EL (cell line): Measurements from ENCODE around the gene OR6B3.

ENCODE experiments used
- DNase-seq: peaks from one replicate; pipeline ENCODE4 v3.0.0-alpha.2; 2016

The OR6B3 gene

GRCh38 chr2:240043279-240043989, 9.9 kb downstream of the OR6B3 start:
- no peak for DNase-seq

- DNase-seq: no peak
Observed at GRCh38 chr2:240042740-240043139, 10.6 kb downstream of the OR6B3 start.

GRCh38 chr2:240041363-240041762, 12.0 kb downstream of the OR6B3 start:
- DNase-seq: no peak

GRCh38 chr2:240037358-240037757, 16.0 kb downstream of the OR6B3 start:
- DNase-seq: no peak

- no peak for DNase-seq
Observed at GRCh38 chr2:240033330-240033678, 20.0 kb downstream of the OR6B3 start.

- DNase-seq: no peak
Observed at GRCh38 chr2:240032406-240033329, 20.7 kb downstream of the OR6B3 start.

GRCh38 chr2:240030379-240031094, 22.8 kb downstream of the OR6B3 start, which contains the start of gene OR6B2:
Gene OR6B2, minus strand, starts transcription at chr2:240030429. Its CDS starts 0 bp downstream, at chr2:240030429.
- DNase-seq: no peak

- peak; percentile 8 for DNase-seq
Observed at GRCh38 chr2:240024766-240025165, 28.6 kb downstream of the OR6B3 start.

- no peak for DNase-seq
Observed at GRCh38 chr2:240023792-240024191, 29.5 kb downstream of the OR6B3 start.

GRCh38 chr2:240021488-240022104, 31.7 kb downstream of the OR6B3 start:
- peak; percentile 50 for DNase-seq

GRCh38 chr2:240018071-240018750, 35.1 kb downstream of the OR6B3 start:
- DNase-seq: no peak

GRCh38 chr2:240014327-240014726, 39.0 kb downstream of the OR6B3 start:
- no peak for DNase-seq

- DNase-seq: no peak
Observed at GRCh38 chr2:240013343-240013742, 40.0 kb downstream of the OR6B3 start.

GRCh38 chr2:240002983-240003382, 50.3 kb downstream of the OR6B3 start:
- DNase-seq: no peak

- DNase-seq: no peak
Observed at GRCh38 chr2:240000671-240001070, 52.6 kb downstream of the OR6B3 start.

GRCh38 chr2:239997686-239998409, 55.5 kb downstream of the OR6B3 start:
- no peak for DNase-seq
